WTC11 (cell line): ENCODE measurements around the gene PDZRN4.

Experiments used
- E2F5 ChIP-seq: sonication (generic); formaldehyde crosslinking; IDR thresholded peaks from 2 replicates; pipeline ENCODE4 v1.8.1; 2022; ENCODE audit warnings: mild to moderate bottlenecking, moderate library complexity, missing genetic modification reagents
- EMX1 ChIP-seq: fragments of 250-450 bp; sonication (Bioruptor Pico); IDR thresholded peaks from 2 replicates; pipeline ENCODE4 v1.8.0; 2021; ENCODE audit warnings: mild to moderate bottlenecking
- ESRRA ChIP-seq: sonication (generic); formaldehyde crosslinking; IDR thresholded peaks from 2 replicates; pipeline ENCODE4 v1.8.1; 2022; ENCODE audit warnings: mild to moderate bottlenecking, missing genetic modification reagents, borderline replicate concordance
- IRF1 ChIP-seq: sonication (generic); formaldehyde crosslinking; IDR thresholded peaks from 2 replicates; pipeline ENCODE4 v1.8.0; 2023; ENCODE audit warnings: missing genetic modification reagents
- NR1H2 ChIP-seq: sonication (generic); formaldehyde crosslinking; IDR thresholded peaks from 2 replicates; pipeline ENCODE4 v1.9.0; 2021; ENCODE audit warnings: mild to moderate bottlenecking, moderate library complexity, missing genetic modification reagents
- TEAD4 ChIP-seq: sonication (generic); formaldehyde crosslinking; IDR thresholded peaks from 2 replicates; pipeline ENCODE4 v1.8.0; 2022; ENCODE audit warnings: mild to moderate bottlenecking, missing genetic modification reagents
- USF2 ChIP-seq: sonication (generic); formaldehyde crosslinking; IDR thresholded peaks from 2 replicates; pipeline ENCODE4 v1.8.1; 2023; ENCODE audit warnings: mild to moderate bottlenecking, missing genetic modification reagents, moderate library complexity
- ZNF121 ChIP-seq: sonication (generic); formaldehyde crosslinking; IDR thresholded peaks from 2 replicates; pipeline ENCODE4 v1.8.0; 2023; ENCODE audit warnings: missing genetic modification reagents
- ZNF138 ChIP-seq: sonication (generic); formaldehyde crosslinking; conservative IDR thresholded peaks from 2 replicates; pipeline ENCODE4 v1.8.1; 2022; ENCODE audit warnings: mild to moderate bottlenecking, moderate library complexity, missing genetic modification reagents
- TF ChIP-seq, protein P1 (sequence below): fragments of 250-450 bp; sonication (Bioruptor Pico); IDR thresholded peaks from 2 replicates; pipeline ENCODE4 v1.9.0; 2021; ENCODE audit warnings: mild to moderate bottlenecking, borderline replicate concordance
- TF ChIP-seq, protein P2 (sequence below): fragments of 200-600 bp; IDR thresholded peaks from 2 replicates; pipeline ENCODE4 v1.8.0; 2022; ENCODE audit warnings: antibody characterized with exemption
- TF ChIP-seq, protein P3 (sequence below): sonication (generic); formaldehyde crosslinking; IDR thresholded peaks from 2 replicates; pipeline ENCODE4 v1.8.0; 2022; ENCODE audit warnings: mild to moderate bottlenecking, missing genetic modification reagents
- TF ChIP-seq, protein P4 (sequence below): sonication (generic); formaldehyde crosslinking; IDR thresholded peaks from 2 replicates; pipeline ENCODE4 v1.8.1; 2022; ENCODE audit warnings: missing genetic modification reagents, borderline replicate concordance

- no peak for TF ChIP-seq IRF1
- TF ChIP-seq, protein P1, sequence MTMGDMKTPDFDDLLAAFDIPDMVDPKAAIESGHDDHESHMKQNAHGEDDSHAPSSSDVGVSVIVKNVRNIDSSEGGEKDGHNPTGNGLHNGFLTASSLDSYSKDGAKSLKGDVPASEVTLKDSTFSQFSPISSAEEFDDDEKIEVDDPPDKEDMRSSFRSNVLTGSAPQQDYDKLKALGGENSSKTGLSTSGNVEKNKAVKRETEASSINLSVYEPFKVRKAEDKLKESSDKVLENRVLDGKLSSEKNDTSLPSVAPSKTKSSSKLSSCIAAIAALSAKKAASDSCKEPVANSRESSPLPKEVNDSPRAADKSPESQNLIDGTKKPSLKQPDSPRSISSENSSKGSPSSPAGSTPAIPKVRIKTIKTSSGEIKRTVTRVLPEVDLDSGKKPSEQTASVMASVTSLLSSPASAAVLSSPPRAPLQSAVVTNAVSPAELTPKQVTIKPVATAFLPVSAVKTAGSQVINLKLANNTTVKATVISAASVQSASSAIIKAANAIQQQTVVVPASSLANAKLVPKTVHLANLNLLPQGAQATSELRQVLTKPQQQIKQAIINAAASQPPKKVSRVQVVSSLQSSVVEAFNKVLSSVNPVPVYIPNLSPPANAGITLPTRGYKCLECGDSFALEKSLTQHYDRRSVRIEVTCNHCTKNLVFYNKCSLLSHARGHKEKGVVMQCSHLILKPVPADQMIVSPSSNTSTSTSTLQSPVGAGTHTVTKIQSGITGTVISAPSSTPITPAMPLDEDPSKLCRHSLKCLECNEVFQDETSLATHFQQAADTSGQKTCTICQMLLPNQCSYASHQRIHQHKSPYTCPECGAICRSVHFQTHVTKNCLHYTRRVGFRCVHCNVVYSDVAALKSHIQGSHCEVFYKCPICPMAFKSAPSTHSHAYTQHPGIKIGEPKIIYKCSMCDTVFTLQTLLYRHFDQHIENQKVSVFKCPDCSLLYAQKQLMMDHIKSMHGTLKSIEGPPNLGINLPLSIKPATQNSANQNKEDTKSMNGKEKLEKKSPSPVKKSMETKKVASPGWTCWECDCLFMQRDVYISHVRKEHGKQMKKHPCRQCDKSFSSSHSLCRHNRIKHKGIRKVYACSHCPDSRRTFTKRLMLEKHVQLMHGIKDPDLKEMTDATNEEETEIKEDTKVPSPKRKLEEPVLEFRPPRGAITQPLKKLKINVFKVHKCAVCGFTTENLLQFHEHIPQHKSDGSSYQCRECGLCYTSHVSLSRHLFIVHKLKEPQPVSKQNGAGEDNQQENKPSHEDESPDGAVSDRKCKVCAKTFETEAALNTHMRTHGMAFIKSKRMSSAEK (CRISPR knock-in tag): no peak
- TF ChIP-seq, protein P2, sequence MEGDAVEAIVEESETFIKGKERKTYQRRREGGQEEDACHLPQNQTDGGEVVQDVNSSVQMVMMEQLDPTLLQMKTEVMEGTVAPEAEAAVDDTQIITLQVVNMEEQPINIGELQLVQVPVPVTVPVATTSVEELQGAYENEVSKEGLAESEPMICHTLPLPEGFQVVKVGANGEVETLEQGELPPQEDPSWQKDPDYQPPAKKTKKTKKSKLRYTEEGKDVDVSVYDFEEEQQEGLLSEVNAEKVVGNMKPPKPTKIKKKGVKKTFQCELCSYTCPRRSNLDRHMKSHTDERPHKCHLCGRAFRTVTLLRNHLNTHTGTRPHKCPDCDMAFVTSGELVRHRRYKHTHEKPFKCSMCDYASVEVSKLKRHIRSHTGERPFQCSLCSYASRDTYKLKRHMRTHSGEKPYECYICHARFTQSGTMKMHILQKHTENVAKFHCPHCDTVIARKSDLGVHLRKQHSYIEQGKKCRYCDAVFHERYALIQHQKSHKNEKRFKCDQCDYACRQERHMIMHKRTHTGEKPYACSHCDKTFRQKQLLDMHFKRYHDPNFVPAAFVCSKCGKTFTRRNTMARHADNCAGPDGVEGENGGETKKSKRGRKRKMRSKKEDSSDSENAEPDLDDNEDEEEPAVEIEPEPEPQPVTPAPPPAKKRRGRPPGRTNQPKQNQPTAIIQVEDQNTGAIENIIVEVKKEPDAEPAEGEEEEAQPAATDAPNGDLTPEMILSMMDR: no peak
- TF ChIP-seq ESRRA (CRISPR knock-in tag): no peak
- TF ChIP-seq, protein P3, sequence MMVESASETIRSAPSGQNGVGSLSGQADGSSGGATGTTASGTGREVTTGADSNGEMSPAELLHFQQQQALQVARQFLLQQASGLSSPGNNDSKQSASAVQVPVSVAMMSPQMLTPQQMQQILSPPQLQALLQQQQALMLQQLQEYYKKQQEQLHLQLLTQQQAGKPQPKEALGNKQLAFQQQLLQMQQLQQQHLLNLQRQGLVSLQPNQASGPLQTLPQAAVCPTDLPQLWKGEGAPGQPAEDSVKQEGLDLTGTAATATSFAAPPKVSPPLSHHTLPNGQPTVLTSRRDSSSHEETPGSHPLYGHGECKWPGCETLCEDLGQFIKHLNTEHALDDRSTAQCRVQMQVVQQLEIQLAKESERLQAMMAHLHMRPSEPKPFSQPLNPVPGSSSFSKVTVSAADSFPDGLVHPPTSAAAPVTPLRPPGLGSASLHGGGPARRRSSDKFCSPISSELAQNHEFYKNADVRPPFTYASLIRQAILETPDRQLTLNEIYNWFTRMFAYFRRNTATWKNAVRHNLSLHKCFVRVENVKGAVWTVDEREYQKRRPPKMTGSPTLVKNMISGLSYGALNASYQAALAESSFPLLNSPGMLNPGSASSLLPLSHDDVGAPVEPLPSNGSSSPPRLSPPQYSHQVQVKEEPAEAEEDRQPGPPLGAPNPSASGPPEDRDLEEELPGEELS: no peak
- TF ChIP-seq, protein P4, sequence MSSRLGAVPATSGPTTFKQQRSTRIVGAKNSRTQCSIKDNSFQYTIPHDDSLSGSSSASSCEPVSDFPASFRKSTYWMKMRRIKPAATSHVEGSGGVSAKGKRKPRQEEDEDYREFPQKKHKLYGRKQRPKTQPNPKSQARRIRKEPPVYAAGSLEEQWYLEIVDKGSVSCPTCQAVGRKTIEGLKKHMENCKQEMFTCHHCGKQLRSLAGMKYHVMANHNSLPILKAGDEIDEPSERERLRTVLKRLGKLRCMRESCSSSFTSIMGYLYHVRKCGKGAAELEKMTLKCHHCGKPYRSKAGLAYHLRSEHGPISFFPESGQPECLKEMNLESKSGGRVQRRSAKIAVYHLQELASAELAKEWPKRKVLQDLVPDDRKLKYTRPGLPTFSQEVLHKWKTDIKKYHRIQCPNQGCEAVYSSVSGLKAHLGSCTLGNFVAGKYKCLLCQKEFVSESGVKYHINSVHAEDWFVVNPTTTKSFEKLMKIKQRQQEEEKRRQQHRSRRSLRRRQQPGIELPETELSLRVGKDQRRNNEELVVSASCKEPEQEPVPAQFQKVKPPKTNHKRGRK (CRISPR knock-in tag): no peak
- no peak for TF ChIP-seq USF2 (CRISPR knock-in tag)
- TF ChIP-seq EMX1 (CRISPR knock-in tag): no peak
- TF ChIP-seq TEAD4 (CRISPR knock-in tag): no peak
- no peak for TF ChIP-seq ZNF121 (CRISPR knock-in tag)
- TF ChIP-seq E2F5 (CRISPR knock-in tag): no peak
- TF ChIP-seq NR1H2: no peak
- no peak for TF ChIP-seq ZNF138 (CRISPR knock-in tag)
Measured at GRCh38 chr12:41563051-41563450, 374.9 kb downstream of the PDZRN4 start.
